HepG2 (cell line): ENCODE measurements around the gene ACAP1. TPM values are rescaled to one million over a fixed set of nuclear protein-coding genes. Genes with fewer than 3 reads are reported as not detected.
A peak's percentile ranks its signal among the peaks of the same experiment; 100 is the strongest.

Experiments used
- CCDC6 ChIP-seq: sonication (generic); formaldehyde crosslinking; IDR thresholded peaks from 2 replicates; pipeline ENCODE4 v1.8.1; 2022; ENCODE audit warnings: mild to moderate bottlenecking, missing genetic modification reagents, moderate library complexity
- ELF3 ChIP-seq: IDR thresholded peaks from 2 replicates; pipeline ENCODE4 v1.6.1; 2016; ENCODE audit warnings: missing genetic modification reagents, missing compliant biosample characterization
- FOXJ3 ChIP-seq: sonication (generic); formaldehyde crosslinking; IDR thresholded peaks from 2 replicates; pipeline ENCODE4 v1.4.0; 2020; ENCODE audit warnings: missing genetic modification reagents, mild to moderate bottlenecking, borderline replicate concordance
- HINFP ChIP-seq: sonication (generic); formaldehyde crosslinking; IDR thresholded peaks from 2 replicates; pipeline ENCODE4 v1.4.0; 2020; ENCODE audit warnings: low read depth, mild to moderate bottlenecking, missing genetic modification reagents
- HNRNPLL ChIP-seq: fragments of 200-400 bp; formaldehyde crosslinking; IDR thresholded peaks from 2 replicates; pipeline ENCODE4 v1.6.1; 2017; ENCODE audit warnings: mild to moderate bottlenecking, low read depth, low read length; ENCODE audit not compliant: poor library complexity, severe bottlenecking
- KDM2A ChIP-seq: sonication (generic); formaldehyde crosslinking; IDR thresholded peaks from 2 replicates; pipeline ENCODE4 v1.4.0; 2020; ENCODE audit warnings: low read depth, missing genetic modification reagents, borderline replicate concordance
- NPAS2 ChIP-seq: sonication (generic); formaldehyde crosslinking; IDR thresholded peaks from 2 replicates; pipeline ENCODE4 v1.8.0; 2022; ENCODE audit warnings: mild to moderate bottlenecking, missing genetic modification reagents, borderline replicate concordance
- RBFOX2 ChIP-seq: fragments of 200-400 bp; formaldehyde crosslinking; IDR thresholded peaks from 2 replicates; pipeline ENCODE4 v1.6.1; 2017; ENCODE audit warnings: low read depth, mild to moderate bottlenecking, low read length
- REPIN1 ChIP-seq: sonication (generic); formaldehyde crosslinking; IDR thresholded peaks from 2 replicates; pipeline ENCODE4 v1.8.0; 2022; ENCODE audit warnings: missing genetic modification reagents, low read depth, mild to moderate bottlenecking, borderline replicate concordance
- SMAD3 ChIP-seq: sonication (generic); formaldehyde crosslinking; IDR thresholded peaks from 2 replicates; pipeline ENCODE4 v1.4.0; 2020; ENCODE audit warnings: missing genetic modification reagents
- SP1 ChIP-seq, 2 experiments: fragments of 450-650 bp in 1 of 2; sonication (generic) in 1 of 2; formaldehyde crosslinking in 1 of 2; IDR thresholded peaks; 2 replicates each; pipeline versions ENCODE4 v1.4.0 to v1.6.1; 2016 to 2020; ENCODE audit warnings: missing genetic modification reagents in 1 of 2
- STAG1 ChIP-seq: sonication (generic); formaldehyde crosslinking; IDR thresholded peaks from 2 replicates; pipeline ENCODE4 v1.4.0; 2020; ENCODE audit warnings: missing genetic modification reagents
- TSC22D2 ChIP-seq: sonication (generic); formaldehyde crosslinking; IDR thresholded peaks from 2 replicates; pipeline ENCODE4 v1.5.1; 2020; ENCODE audit warnings: missing genetic modification reagents, mild to moderate bottlenecking, borderline replicate concordance
- ZBTB7B ChIP-seq: sonication (generic); formaldehyde crosslinking; IDR thresholded peaks from 2 replicates; pipeline ENCODE4 v1.4.0; 2020; ENCODE audit warnings: missing genetic modification reagents
- ZNF768 ChIP-seq: sonication (generic); formaldehyde crosslinking; IDR thresholded peaks from 2 replicates; pipeline ENCODE4 v1.4.0; 2020; ENCODE audit warnings: missing genetic modification reagents
- ZNF772 ChIP-seq: sonication (generic); formaldehyde crosslinking; IDR thresholded peaks from 2 replicates; pipeline ENCODE4 v1.5.0; 2020; ENCODE audit warnings: mild to moderate bottlenecking, missing genetic modification reagents
- polyA plus RNA-seq, 8 experiments: library from polyadenylated mRNA; depleted of rRNA in 3 of 8; stranded (reverse) in 7 of 8; unstranded in 1 of 8; fragments of >200 nt; fragmentation: Illumina TruSeq in 4 of 8; extraction: Trizol in 4 of 8; gene quantifications; 2 replicates each; pipeline versions ENCODE4 v1.2.1 to v1.2.3, GENCODE V29; 2011 to 2016; ENCODE audit warnings: low read depth in 4 of 8, missing spikeins in 1 of 8, mixed read lengths in 1 of 8; ENCODE audit not compliant: insufficient read depth in 1 of 8
- total RNA-seq, 5 experiments: library from RNA; depleted of rRNA; stranded (reverse); fragments of >200 nt; fragmentation: Illumina TruSeq; extraction: Trizol; gene quantifications; 2 replicates each; pipeline ENCODE4 v1.2.3, GENCODE V29; 2016; ENCODE audit warnings: low read depth in 1 of 5
- TF ChIP-seq, protein P1 (sequence below): sonication (generic); formaldehyde crosslinking; conservative IDR thresholded peaks from 2 replicates; pipeline ENCODE4 v1.8.0; 2022; ENCODE audit warnings: mild to moderate bottlenecking, moderate library complexity, missing genetic modification reagents
- TF ChIP-seq, protein P2 (sequence below): sonication (generic); formaldehyde crosslinking; IDR thresholded peaks from 2 replicates; pipeline ENCODE4 v1.4.0; 2020; ENCODE audit warnings: missing genetic modification reagents, borderline replicate concordance
- TF ChIP-seq, protein P3 (sequence below): sonication (generic); formaldehyde crosslinking; IDR thresholded peaks from 2 replicates; pipeline ENCODE4 v1.4.0; 2020; ENCODE audit warnings: missing genetic modification reagents

ACAP1 gene
- total and polyA plus RNA-seq, 2 of the 13 experiments (the other 11 are each of a cell fraction or from before 2014, with no cell fraction given): 1.3 to 2.5 TPM

DNA sequence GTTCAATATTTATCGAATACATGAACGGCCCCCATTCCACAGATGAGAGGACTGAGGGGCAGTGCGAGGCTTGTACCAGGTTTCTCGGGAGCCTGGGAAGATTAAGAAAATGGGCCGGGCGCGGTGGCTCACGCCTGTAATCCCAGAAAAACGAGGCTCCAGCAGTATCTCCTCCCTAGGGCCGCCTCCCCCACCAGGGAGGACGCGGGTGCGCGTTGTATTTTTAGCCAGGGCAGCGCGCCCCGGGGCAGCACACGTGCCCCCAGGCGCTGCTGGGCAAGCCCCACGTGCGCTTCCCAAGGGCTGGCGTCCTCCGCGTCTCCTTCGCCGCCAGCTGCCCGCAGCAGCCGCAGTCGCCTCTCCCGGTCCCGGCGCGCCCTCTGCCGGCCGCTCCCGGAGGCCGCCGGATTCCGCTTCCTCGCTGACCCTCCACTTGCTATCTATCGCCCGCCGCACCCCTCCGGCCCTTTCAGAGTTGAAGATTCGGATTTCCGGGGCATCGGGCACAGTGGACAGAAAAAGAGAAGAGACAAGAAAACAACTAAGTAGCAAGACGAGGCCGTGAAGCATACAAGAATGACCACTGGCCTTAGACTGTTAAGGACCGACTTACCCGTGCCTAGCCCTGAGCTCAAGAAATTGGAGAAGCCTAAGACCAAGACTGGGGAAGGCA lies 40.0 kb upstream of the ACAP1 start (continued):
- TF ChIP-seq ZBTB7B (CRISPR knock-in tag) (0 out of 2 replicates have a peak, but pooled peaks have one; percentile 24), HINFP (CRISPR knock-in tag) (0 out of 2 replicates have a peak, but pooled peaks have one; percentile 69), ELF3 (peak; percentile 52; the same call in 1 of the 2 replicates), SMAD3 (peak; percentile 35; the same call in 1 of the 2 replicates), CCDC6 (CRISPR knock-in tag) (peak; percentile 76), SP1 (IDR thresholded peaks at IDR 0.05) (no peak), SP1 (CRISPR knock-in tag; IDR thresholded peaks at IDR 0.05) (peak; percentile 26; the same call in 1 of the 2 replicates), TSC22D2 (peak; percentile 36; the same call in 1 of the 2 replicates), STAG1 (CRISPR knock-in tag) (peak; percentile 96), FOXJ3 (CRISPR knock-in tag) (no peak), HNRNPLL (peak; percentile 64), REPIN1 (peak; percentile 26; the same call in 1 of the 2 replicates), RBFOX2 (peak; percentile 58), KDM2A (CRISPR knock-in tag) (peak; percentile 82; the same call in 1 of the 2 replicates), NPAS2 (no peak), ZNF768 (CRISPR knock-in tag) (peak; percentile 55; the same call in 1 of the 2 replicates), ZNF772 (CRISPR knock-in tag) (peak; percentile 63; the same call in 1 of the 2 replicates)
- TF ChIP-seq, protein P1, sequence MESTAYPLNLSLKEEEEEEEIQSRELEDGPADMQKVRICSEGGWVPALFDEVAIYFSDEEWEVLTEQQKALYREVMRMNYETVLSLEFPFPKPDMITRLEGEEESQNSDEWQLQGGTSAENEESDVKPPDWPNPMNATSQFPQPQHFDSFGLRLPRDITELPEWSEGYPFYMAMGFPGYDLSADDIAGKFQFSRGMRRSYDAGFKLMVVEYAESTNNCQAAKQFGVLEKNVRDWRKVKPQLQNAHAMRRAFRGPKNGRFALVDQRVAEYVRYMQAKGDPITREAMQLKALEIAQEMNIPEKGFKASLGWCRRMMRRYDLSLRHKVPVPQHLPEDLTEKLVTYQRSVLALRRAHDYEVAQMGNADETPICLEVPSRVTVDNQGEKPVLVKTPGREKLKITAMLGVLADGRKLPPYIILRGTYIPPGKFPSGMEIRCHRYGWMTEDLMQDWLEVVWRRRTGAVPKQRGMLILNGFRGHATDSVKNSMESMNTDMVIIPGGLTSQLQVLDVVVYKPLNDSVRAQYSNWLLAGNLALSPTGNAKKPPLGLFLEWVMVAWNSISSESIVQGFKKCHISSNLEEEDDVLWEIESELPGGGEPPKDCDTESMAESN (CRISPR knock-in tag): peak; percentile 48; the same call in 1 of the 2 replicates
- TF ChIP-seq, protein P2, sequence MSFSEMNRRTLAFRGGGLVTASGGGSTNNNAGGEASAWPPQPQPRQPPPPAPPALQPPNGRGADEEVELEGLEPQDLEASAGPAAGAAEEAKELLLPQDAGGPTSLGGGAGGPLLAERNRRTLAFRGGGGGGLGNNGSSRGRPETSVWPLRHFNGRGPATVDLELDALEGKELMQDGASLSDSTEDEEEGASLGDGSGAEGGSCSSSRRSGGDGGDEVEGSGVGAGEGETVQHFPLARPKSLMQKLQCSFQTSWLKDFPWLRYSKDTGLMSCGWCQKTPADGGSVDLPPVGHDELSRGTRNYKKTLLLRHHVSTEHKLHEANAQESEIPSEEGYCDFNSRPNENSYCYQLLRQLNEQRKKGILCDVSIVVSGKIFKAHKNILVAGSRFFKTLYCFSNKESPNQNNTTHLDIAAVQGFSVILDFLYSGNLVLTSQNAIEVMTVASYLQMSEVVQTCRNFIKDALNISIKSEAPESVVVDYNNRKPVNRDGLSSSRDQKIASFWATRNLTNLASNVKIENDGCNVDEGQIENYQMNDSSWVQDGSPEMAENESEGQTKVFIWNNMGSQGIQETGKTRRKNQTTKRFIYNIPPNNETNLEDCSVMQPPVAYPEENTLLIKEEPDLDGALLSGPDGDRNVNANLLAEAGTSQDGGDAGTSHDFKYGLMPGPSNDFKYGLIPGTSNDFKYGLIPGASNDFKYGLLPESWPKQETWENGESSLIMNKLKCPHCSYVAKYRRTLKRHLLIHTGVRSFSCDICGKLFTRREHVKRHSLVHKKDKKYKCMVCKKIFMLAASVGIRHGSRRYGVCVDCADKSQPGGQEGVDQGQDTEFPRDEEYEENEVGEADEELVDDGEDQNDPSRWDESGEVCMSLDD (CRISPR knock-in tag): 0 out of 2 replicates have a peak, but pooled peaks have one; percentile 28
- TF ChIP-seq, protein P3, sequence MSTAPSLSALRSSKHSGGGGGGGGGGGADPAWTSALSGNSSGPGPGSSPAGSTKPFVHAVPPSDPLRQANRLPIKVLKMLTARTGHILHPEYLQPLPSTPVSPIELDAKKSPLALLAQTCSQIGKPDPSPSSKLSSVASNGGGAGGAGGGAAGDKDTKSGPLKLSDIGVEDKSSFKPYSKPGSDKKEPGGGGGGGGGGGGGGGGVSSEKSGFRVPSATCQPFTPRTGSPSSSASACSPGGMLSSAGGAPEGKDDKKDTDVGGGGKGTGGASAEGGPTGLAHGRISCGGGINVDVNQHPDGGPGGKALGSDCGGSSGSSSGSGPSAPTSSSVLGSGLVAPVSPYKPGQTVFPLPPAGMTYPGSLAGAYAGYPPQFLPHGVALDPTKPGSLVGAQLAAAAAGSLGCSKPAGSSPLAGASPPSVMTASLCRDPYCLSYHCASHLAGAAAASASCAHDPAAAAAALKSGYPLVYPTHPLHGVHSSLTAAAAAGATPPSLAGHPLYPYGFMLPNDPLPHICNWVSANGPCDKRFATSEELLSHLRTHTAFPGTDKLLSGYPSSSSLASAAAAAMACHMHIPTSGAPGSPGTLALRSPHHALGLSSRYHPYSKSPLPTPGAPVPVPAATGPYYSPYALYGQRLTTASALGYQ (CRISPR knock-in tag): no peak
